Activated CD8-positive, alpha-beta memory T cell treated with anti-CD3 and anti-CD28 coated beads, Interleukin-2, amount 50 U/mL, for 4 hours (primary cell): ENCODE measurements around the gene HSPG2.
"Not testable (repeated sequence)": the region's sequence is repeated elsewhere in the genome, so short reads cannot be mapped to it uniquely, and the experiment has no call there.

Experiments used
- DNase-seq: peaks from one replicate; pipeline ENCODE4 v3.0.0-alpha.2; 2020

Gene HSPG2

DNA sequence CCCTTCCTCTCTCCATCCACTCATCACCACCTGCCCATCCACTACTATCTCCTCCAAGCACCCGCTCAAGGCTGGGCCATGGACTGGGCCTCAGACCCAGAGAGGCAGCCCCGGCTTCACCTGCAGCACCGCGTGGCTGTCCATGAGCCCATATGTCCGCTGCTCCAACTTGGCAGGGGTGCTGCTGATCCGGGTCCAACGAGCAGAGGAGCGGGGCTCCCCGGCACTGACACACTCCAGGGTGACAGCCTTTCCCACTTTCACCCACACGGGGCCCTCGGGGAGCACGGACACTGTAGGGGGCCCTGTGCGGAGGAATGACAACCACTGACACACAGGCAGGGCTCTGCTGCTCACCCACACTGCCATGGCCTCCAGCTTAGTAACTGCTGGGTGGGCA, 96.1 kb downstream of the HSPG2 start:
- no peak for DNase-seq

- DNase-seq, result no peak
These were observed 97.6 kb downstream of the HSPG2 start for GRCh38 chr1:21839337-21840037.

- no peak for DNase-seq
These were observed 98.6 kb downstream of the HSPG2 start for GRCh38 chr1:21838359-21839157.

GRCh38 chr1:21837476-21837875, 99.6 kb downstream of the HSPG2 start:
- no peak for DNase-seq

DNA sequence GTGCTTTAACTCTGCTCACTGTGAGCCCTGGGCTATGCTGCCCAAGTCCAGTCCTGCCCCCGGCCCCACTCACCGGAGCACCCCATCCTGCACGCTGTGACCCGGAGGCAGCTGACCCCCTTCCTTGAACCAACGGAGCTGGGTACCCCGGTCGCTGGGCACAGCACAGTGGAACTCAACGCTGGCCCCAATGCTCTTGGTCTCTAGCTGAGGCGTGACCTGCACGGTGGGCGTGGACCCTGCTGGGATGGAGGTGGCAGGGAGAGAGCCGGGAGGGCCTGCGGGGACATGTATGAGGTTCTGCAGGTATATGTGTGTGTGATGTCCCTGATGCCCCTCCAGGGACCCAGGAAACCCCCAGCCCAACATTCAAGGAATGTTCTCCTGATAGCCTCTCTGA, 100.4 kb downstream of the HSPG2 start:
- no peak for DNase-seq

GRCh38 chr1:21836010-21836409, 101.1 kb downstream of the HSPG2 start:
- no peak for DNase-seq

DNA sequence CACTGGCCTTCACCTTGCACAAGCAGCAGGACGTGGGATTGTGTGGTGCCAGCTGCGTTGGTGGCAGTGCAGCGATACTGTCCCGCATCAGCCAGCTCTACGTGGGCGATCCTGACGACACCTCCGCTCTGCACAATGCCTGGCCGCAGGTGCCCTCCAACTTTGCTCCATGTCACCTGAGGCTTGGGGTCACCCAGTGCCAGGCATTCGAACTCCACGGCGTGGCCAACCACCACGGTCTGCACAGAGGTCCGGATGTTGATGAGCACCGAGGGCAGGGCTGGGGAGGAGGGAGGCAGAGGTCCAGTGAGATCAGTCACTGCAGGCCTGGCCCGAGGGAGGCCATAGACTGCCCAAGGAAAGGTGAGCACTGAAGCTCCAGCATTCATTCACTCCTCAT, 102.4 kb downstream of the HSPG2 start:
- no peak for DNase-seq

- DNase-seq, result no peak
These were observed 103.0 kb downstream of the HSPG2 start for GRCh38 chr1:21834094-21834493.

GRCh38 chr1:21833392-21833976, 103.6 kb downstream of the HSPG2 start:
- no peak for DNase-seq

GRCh38 chr1:21831454-21831970, 105.6 kb downstream of the HSPG2 start:
- no peak for DNase-seq

DNA sequence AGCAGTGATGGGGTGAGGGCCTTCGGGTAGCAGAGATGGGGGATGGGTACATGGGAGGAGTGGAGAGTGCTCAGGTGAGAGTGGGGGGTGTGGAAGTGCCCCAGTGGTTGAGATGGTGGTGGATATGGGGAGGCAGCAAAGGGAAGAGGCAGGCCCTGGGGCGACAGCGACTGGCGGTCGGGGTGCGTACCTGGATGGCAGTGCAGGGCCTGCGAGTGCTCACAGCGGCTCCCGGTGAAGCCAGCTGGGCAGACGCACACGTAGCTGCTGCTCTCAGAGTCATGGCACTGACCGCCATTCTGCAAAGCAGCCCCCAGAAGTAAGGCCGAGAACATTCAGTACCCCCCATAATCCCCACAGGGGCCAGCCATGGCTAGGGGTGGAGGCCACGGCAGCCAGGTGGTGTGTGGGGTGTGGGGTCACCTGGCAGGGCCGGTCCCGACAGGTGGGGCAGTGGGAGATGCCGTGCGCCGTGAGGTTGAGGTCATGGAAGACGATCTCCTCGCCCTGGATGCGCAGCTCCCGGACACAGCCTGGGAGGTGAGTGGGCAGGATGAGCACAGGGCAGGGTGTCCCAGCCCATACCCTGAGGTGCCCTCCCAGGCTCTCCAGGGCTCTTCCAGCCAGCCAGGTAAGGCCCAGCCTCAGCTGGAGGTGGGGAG, 106.2 kb downstream of the HSPG2 start:
- no peak for DNase-seq

GRCh38 chr1:21829294-21829693, 107.8 kb downstream of the HSPG2 start:
- no peak for DNase-seq

DNA sequence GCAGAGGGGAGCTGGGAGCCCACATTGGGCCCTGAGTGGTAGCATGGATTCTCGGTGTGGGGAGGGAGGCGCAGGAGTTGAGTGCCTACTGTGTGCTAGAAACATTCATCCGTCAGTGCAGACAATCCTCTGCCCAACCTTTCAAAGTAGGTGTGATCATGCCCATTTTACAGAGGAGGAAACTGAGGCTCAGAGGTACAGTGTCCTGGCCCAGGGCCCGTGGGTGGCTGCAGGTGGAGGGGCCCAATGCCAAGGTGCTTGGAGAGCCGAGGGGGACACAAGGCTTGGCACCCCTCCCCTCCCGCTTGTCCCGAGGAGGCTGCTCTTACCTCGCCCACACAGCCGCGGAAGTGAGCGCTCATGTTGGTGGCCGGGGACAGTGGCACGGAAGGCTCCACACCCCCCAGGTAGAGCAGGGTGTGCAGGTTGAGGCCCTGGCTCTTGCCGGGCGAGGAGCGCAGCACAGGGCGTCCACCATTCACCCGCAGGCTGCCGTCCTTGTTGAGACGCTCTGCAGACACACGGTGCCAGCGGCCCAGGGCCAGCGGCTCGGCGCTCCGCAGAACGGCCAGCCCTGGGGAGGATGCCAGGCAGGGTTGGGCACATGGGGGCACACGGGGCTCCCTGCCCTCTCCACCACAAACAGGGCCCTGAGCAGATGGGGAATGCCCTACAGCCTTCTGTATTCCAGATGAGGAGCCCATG, 108.5 kb downstream of the HSPG2 start:
- no peak for DNase-seq

DNA sequence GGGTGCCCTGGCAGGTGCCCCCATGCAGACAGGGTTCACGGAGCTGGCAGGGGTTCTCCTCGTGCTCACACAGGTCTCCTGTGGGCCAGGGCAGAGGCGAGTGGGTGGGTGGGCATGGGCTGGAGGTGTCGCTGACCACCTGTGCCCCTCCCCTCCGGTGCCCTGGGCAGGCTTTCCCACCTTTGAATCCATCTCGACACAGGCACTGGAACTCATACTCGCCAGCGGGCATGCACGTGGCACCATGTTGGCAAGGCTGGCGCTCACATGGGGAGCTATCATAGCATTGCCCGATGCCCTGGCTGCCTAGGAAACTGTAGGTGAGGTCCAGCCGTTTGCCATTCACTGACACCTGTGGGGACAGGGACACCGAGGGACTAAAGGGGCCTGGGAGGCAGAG, 109.0 kb downstream of the HSPG2 start:
- no peak for DNase-seq

GRCh38 chr1:21827141-21827679, 109.9 kb downstream of the HSPG2 start:
- DNase-seq, result no peak

GRCh38 chr1:21826694-21827093, 110.4 kb downstream of the HSPG2 start:
- DNase-seq, result not testable (repeated sequence)

GRCh38 chr1:21825393-21825792, 111.7 kb downstream of the HSPG2 start:
- DNase-seq, result no peak

- DNase-seq, result no peak
These were observed 112.2 kb downstream of the HSPG2 start for GRCh38 chr1:21824926-21825325.

- DNase-seq, result no peak
These were observed 113.0 kb downstream of the HSPG2 start for GRCh38 chr1:21823980-21824702.

- DNase-seq, result no peak
These were observed 113.7 kb downstream of the HSPG2 start for GRCh38 chr1:21823206-21823979.

GRCh38 chr1:21822349-21822748, 114.8 kb downstream of the HSPG2 start:
- DNase-seq, result no peak
